ENCODE measurements around the gene MUS81.
"Not testable (repeated sequence)": the region's sequence is repeated elsewhere in the genome, so short reads cannot be mapped to it uniquely, and the experiment has no call there.

MUS81 gene

GRCh38 chr11:65844231-65844872 lies 15.9 kb upstream of the MUS81 start:
- ChIA-PET CTCF (interaction anchor here (1.2 to 3.3 kb wide), 4 partner anchors 8 to 65 kb away, joined by 4 to 16 read pairs (median 4); no protein-coding TSS in a partner anchor), POLR2A (interaction anchor here (0.7 kb wide), 2 partner anchors 10 to 40 kb away, joined by 6 to 10 read pairs; no protein-coding TSS in a partner anchor)
- TF ChIP-seq CTCF (IDR thresholded peaks at IDR 0.05; ENCODE audit: control extremely low read depth, extremely low read depth, low read depth, missing control alignments), result no peak
- no peak for DNase-seq (ENCODE audit: extremely low spot score)

GRCh38 chr11:65847746-65848145 lies 12.5 kb upstream of the MUS81 start:
- no peak for DNase-seq (ENCODE audit: extremely low spot score)
- CTCF ChIA-PET, result interaction anchor here (1.2 to 3.8 kb wide), 5 partner anchors 16 to 137 kb away, joined by 4 to 20 read pairs (median 7); partner anchors contain the start of gene FIBP
- POLR2A ChIA-PET, result interaction anchor here (0.6 to 1.7 kb wide), 6 partner anchors 9 to 121 kb away, joined by 3 to 7 read pairs (median 4); no protein-coding TSS in a partner anchor
- no peak for TF ChIP-seq CTCF (IDR thresholded peaks at IDR 0.05; ENCODE audit: control extremely low read depth, extremely low read depth, low read depth, missing control alignments)

GRCh38 chr11:65848693-65849092 lies 11.5 kb upstream of the MUS81 start:
- CTCF ChIA-PET, result interaction anchor here (1.9 to 3.8 kb wide), 3 partner anchors 11 to 40 kb away, joined by 7 to 20 read pairs (median 9); partner anchors contain the start of genes FIBP and MUS81
- DNase-seq (ENCODE audit: extremely low spot score), result not testable (repeated sequence)
- POLR2A ChIA-PET, result interaction anchor here (0.7 to 1.7 kb wide), 5 partner anchors 10 to 265 kb away, joined by 3 to 7 read pairs (median 4); no protein-coding TSS in a partner anchor

GRCh38 chr11:65849366-65849765 lies 10.9 kb upstream of the MUS81 start:
- POLR2A ChIA-PET, result interaction anchor here (0.6 to 1.7 kb wide), 3 partner anchors 9 to 20 kb away, joined by 3 to 5 read pairs (median 3); no protein-coding TSS in a partner anchor
- TF ChIP-seq CTCF (IDR thresholded peaks at IDR 0.05; ENCODE audit: control extremely low read depth, extremely low read depth, low read depth, missing control alignments), result no peak
- DNase-seq (ENCODE audit: extremely low spot score), result no peak
- CTCF ChIA-PET, result interaction anchor here (1.2 to 5.1 kb wide), 6 partner anchors 10 to 224 kb away, joined by 5 to 29 read pairs (median 8); partner anchors contain the start of genes FIBP and MUS81

- ChIA-PET POLR2A (interaction anchor here (0.6 to 1.7 kb wide), 4 partner anchors 9 to 47 kb away, joined by 3 to 5 read pairs (median 3); no protein-coding TSS in a partner anchor), CTCF (interaction anchor here (1.2 to 5.1 kb wide), 6 partner anchors 10 to 224 kb away, joined by 5 to 29 read pairs (median 8); partner anchors contain the start of genes FIBP and MUS81)
- no peak for TF ChIP-seq CTCF (IDR thresholded peaks at IDR 0.05; ENCODE audit: control extremely low read depth, extremely low read depth, low read depth, missing control alignments)
- no peak for DNase-seq (ENCODE audit: extremely low spot score)
Measured at GRCh38 chr11:65849771-65850216, 10.4 kb upstream of the MUS81 start.

- no peak for DNase-seq (ENCODE audit: extremely low spot score)
- POLR2A ChIA-PET, result interaction anchor here (0.6 to 1.6 kb wide), 3 partner anchors 9 to 48 kb away, joined by 3 to 6 read pairs (median 5); partner anchors contain the start of gene MUS81
- no peak for TF ChIP-seq CTCF (IDR thresholded peaks at IDR 0.05; ENCODE audit: control extremely low read depth, extremely low read depth, low read depth, missing control alignments)
- CTCF ChIA-PET, result interaction anchor here (1.2 to 5.1 kb wide), 13 partner anchors 9 to 225 kb away, joined by 3 to 29 read pairs (median 6); partner anchors contain the start of genes CCDC85B, FIBP, KAT5 and MUS81
Measured at GRCh38 chr11:65850217-65851082, 9.8 kb upstream of the MUS81 start.
